CD4-positive, alpha-beta memory T cell (primary cell): ENCODE results near the gene CCL2. TPM values are rescaled to one million over a fixed set of nuclear protein-coding genes. Genes with fewer than 3 reads are reported as not detected.

Experiments
- CTCF ChIA-PET: fragments of 350-600 bp; sonication (Branson Sonifier 250); formaldehyde crosslinking; loops from one replicate; lab custom pipeline; 2021; ENCODE audit warnings: inconsistent platforms; ENCODE audit not compliant: partially characterized antibody; lab: Charles Lee
- POLR2A ChIA-PET: fragments of 350-600 bp; sonication (Branson Sonifier 250); formaldehyde crosslinking; loops from one replicate; lab custom pipeline; 2021; ENCODE audit not compliant: partially characterized antibody; lab: Charles Lee
- DNase-seq, 5 donors: peaks; one replicate each; pipeline versions ENCODE4 v3.0.0 to v3.0.0-alpha.2; 2020 to 2022; ENCODE audit warnings: mixed read lengths in 1 of 5
- H3K27ac ChIP-seq: one replicate; pipeline ENCODE4 v1.7.0; 2013; ENCODE audit warnings: low read depth, low read length
- H3K27me3 ChIP-seq: 2 replicates; pipeline ENCODE4 v1.7.0; 2013; ENCODE audit warnings: mild to moderate bottlenecking, low read length, moderate library complexity; ENCODE audit not compliant: insufficient read depth
- H3K36me3 ChIP-seq: 2 replicates; pipeline ENCODE4 v1.7.0; 2013; ENCODE audit warnings: mild to moderate bottlenecking, low read length, moderate library complexity; ENCODE audit not compliant: insufficient read depth
- H3K4me1 ChIP-seq: 2 replicates; pipeline ENCODE4 v1.7.0; 2013; ENCODE audit warnings: mild to moderate bottlenecking, low read length, moderate library complexity; ENCODE audit not compliant: insufficient read depth
- H3K4me3 ChIP-seq, 2 donors: one replicate each; pipeline ENCODE4 v1.7.0; 2013; ENCODE audit warnings: low read length in 2 of 2, mild to moderate bottlenecking in 1 of 2
- H3K9me3 ChIP-seq, 2 donors: one replicate each; pipeline ENCODE4 v1.7.0; 2013; ENCODE audit warnings: low read length in 2 of 2, control low read depth in 1 of 2; ENCODE audit not compliant: control insufficient read depth in 1 of 2
- H3K27ac Mint-ChIP-seq, 7 donors: one replicate each; pipeline ENCODE4 v1.8.0; 2020 to 2021; ENCODE audit warnings: mixed read lengths in 7 of 7, mild to moderate bottlenecking in 6 of 7, inconsistent platforms in 3 of 7, moderate library complexity in 3 of 7
- H3K27me3 Mint-ChIP-seq, 2 donors: one replicate each; pipeline ENCODE4 v1.8.0; 2020 to 2021; ENCODE audit warnings: mixed read lengths in 2 of 2
- H3K36me3 Mint-ChIP-seq, 2 donors: one replicate each; pipeline ENCODE4 v1.8.0; 2020 to 2021; ENCODE audit warnings: mixed read lengths in 2 of 2, inconsistent platforms in 1 of 2, mild to moderate bottlenecking in 1 of 2
- H3K4me1 Mint-ChIP-seq, 4 donors: one replicate each; pipeline ENCODE4 v1.8.0; 2020 to 2021; ENCODE audit warnings: mixed read lengths in 4 of 4, mild to moderate bottlenecking in 1 of 4
- H3K4me3 Mint-ChIP-seq, 8 donors: one replicate each; pipeline ENCODE4 v1.8.0; 2020 to 2021; ENCODE audit warnings: mixed read lengths in 8 of 8, mild to moderate bottlenecking in 7 of 8, moderate library complexity in 6 of 8, inconsistent platforms in 3 of 8
- H3K9me3 Mint-ChIP-seq, 8 donors: one replicate each; pipeline ENCODE4 v1.8.0; 2020 to 2021; ENCODE audit warnings: mixed read lengths in 8 of 8, mild to moderate bottlenecking in 5 of 8, inconsistent platforms in 3 of 8, moderate library complexity in 1 of 8
- intact Hi-C: fragments of 100-400 bp; cut with micrococcal nuclease; formaldehyde crosslinking; loops from one replicate; pipeline ENCODE4 v1.15.1; 2023
- polyA plus RNA-seq, 2 donors: library from polyadenylated mRNA; unstranded; fragments of 300-500 nt; fragmentation: Illumina TruSeq; gene quantifications; one replicate each; pipeline ENCODE4 v1.2.3, GENCODE V29; 2021
- total RNA-seq, 2 experiments: library from RNA; stranded (reverse); gene quantifications; one replicate each; pipeline ENCODE4 v1.2.3, GENCODE V29; 2021

The CCL2 gene
- total and polyA plus RNA-seq, 4 experiments from 2014 or later = 16.7 to 20.7 TPM; not detected in 2

GRCh38 chr17:34227707-34228106 lies 27.4 kb upstream of the CCL2 start:
- Mint-ChIP-seq H3K36me3 (peaks cover 0 to 10% of the 10 kb centered on the region in 2 donors), H3K9me3 (peaks cover 0 to 27% (median 21%) of the 10 kb centered on the region in 8 donors), H3K27ac (no peak overlapping the region), H3K4me3 (no peak overlapping the region), H3K27me3 (peaks cover 29 to 36% of the 10 kb centered on the region in 2 donors), H3K4me1 (no peaks in the 10 kb centered on the region)
- intact Hi-C loops = no loop called here
- Histone ChIP-seq H3K9me3 (no peaks in the 10 kb centered on the region), H3K27me3 (no peaks in the 10 kb centered on the region), H3K27ac (no peak overlapping the region), H3K4me3 (no peak overlapping the region), H3K4me1 (no peaks in the 10 kb centered on the region), H3K36me3 (no peaks in the 10 kb centered on the region)
- ChIA-PET CTCF (no interaction called here), POLR2A (no interaction called here)
- no peak for DNase-seq

- Histone ChIP-seq H3K27ac (no peak overlapping the region), H3K9me3 (no peaks in the 10 kb centered on the region), H3K4me1 (no peaks in the 10 kb centered on the region), H3K4me3 (no peak overlapping the region), H3K36me3 (no peaks in the 10 kb centered on the region), H3K27me3 (no peaks in the 10 kb centered on the region)
- intact Hi-C loops = no loop called here
- Mint-ChIP-seq H3K27me3 (peaks cover 26 to 36% of the 10 kb centered on the region in 2 donors), H3K9me3 (peaks cover 0 to 27% (median 21%) of the 10 kb centered on the region in 8 donors), H3K27ac (no peak overlapping the region), H3K36me3 (peaks cover 0 to 10% of the 10 kb centered on the region in 2 donors), H3K4me3 (no peak overlapping the region), H3K4me1 (no peaks in the 10 kb centered on the region)
- POLR2A ChIA-PET = no interaction called here
- no peak for DNase-seq
- CTCF ChIA-PET = no interaction called here
These were observed 26.3 kb upstream of the CCL2 start for GRCh38 chr17:34228781-34229180.

GRCh38 chr17:34230342-34230741 lies 24.7 kb upstream of the CCL2 start:
- H3K27me3 ChIP-seq = no peaks in the 10 kb centered on the region
- Mint-ChIP-seq H3K27me3 (peaks cover 25 to 35% of the 10 kb centered on the region in 2 donors), H3K4me1 (no peaks in the 10 kb centered on the region), H3K4me3 (no peak overlapping the region), H3K9me3 (peaks cover 0 to 27% (median 21%) of the 10 kb centered on the region in 8 donors), H3K27ac (no peak overlapping the region), H3K36me3 (peaks cover 0 to 10% of the 10 kb centered on the region in 2 donors)
- DNase-seq = no peak
- ChIA-PET CTCF (no interaction called here), POLR2A (no interaction called here)
- intact Hi-C loops = no loop called here
- no peaks in the 10 kb centered on the region for H3K4me1 ChIP-seq
- H3K36me3 ChIP-seq = no peaks in the 10 kb centered on the region
- no peak overlapping the region for H3K27ac ChIP-seq
- H3K4me3 ChIP-seq = no peak overlapping the region
- H3K9me3 ChIP-seq = no peaks in the 10 kb centered on the region

- intact Hi-C loops = no loop called here
- no peak for DNase-seq
- H3K27ac ChIP-seq = no peak overlapping the region
- H3K36me3 Mint-ChIP-seq = peaks cover 0 to 8% of the 10 kb centered on the region in 2 donors
- H3K27ac Mint-ChIP-seq = no peak overlapping the region
- H3K4me3 Mint-ChIP-seq = no peak overlapping the region
- H3K36me3 ChIP-seq = no peaks in the 10 kb centered on the region
- H3K4me1 ChIP-seq = no peaks in the 10 kb centered on the region
- ChIA-PET POLR2A (no interaction called here), CTCF (no interaction called here)
- peaks cover 11 to 21% of the 10 kb centered on the region in 2 donors for H3K27me3 Mint-ChIP-seq
- H3K4me1 Mint-ChIP-seq = no peaks in the 10 kb centered on the region
- no peaks in the 10 kb centered on the region for H3K27me3 ChIP-seq
- H3K9me3 Mint-ChIP-seq = peaks cover 0 to 18% (median 12%) of the 10 kb centered on the region in 8 donors
- no peaks in the 10 kb centered on the region for H3K9me3 ChIP-seq
- no peak overlapping the region for H3K4me3 ChIP-seq
These were observed 20.5 kb upstream of the CCL2 start for GRCh38 chr17:34234616-34235015.

- Histone ChIP-seq H3K4me1 (no peaks in the 10 kb centered on the region), H3K4me3 (no peak overlapping the region), H3K27ac (no peak overlapping the region), H3K9me3 (no peaks in the 10 kb centered on the region), H3K36me3 (no peaks in the 10 kb centered on the region), H3K27me3 (no peaks in the 10 kb centered on the region)
- peak overlapping the region in 1 of 7 donors; percentile 1 for H3K27ac Mint-ChIP-seq
- H3K4me1 Mint-ChIP-seq = no peaks in the 10 kb centered on the region
- no peak for DNase-seq
- peaks cover 0 to 7% of the 10 kb centered on the region in 2 donors for H3K36me3 Mint-ChIP-seq
- H3K9me3 Mint-ChIP-seq = peaks cover 0 to 11% (median 4%) of the 10 kb centered on the region in 8 donors
- intact Hi-C loops = no loop called here
- ChIA-PET POLR2A (no interaction called here), CTCF (no interaction called here)
- no peak overlapping the region for H3K4me3 Mint-ChIP-seq
- H3K27me3 Mint-ChIP-seq = peaks cover 12 to 25% of the 10 kb centered on the region in 2 donors
These were observed 19.6 kb upstream of the CCL2 start for GRCh38 chr17:34235389-34236028.

GRCh38 chr17:34236281-34236892 lies 18.7 kb upstream of the CCL2 start:
- no peaks in the 10 kb centered on the region for H3K36me3 ChIP-seq
- DNase-seq = no peak
- H3K27me3 Mint-ChIP-seq = peaks cover 5 to 17% of the 10 kb centered on the region in 2 donors
- no peaks in the 10 kb centered on the region for H3K36me3 Mint-ChIP-seq
- no peaks in the 10 kb centered on the region for H3K27me3 ChIP-seq
- H3K4me3 Mint-ChIP-seq = no peak overlapping the region
- POLR2A ChIA-PET = no interaction called here
- CTCF ChIA-PET = no interaction called here
- no peaks in the 10 kb centered on the region for H3K4me1 ChIP-seq
- H3K9me3 ChIP-seq = no peaks in the 10 kb centered on the region
- no peaks in the 10 kb centered on the region for H3K4me1 Mint-ChIP-seq
- H3K27ac ChIP-seq = no peak overlapping the region
- no peak overlapping the region for H3K4me3 ChIP-seq
- peaks cover 0 to 2% (median 0%) of the 10 kb centered on the region in 8 donors for H3K9me3 Mint-ChIP-seq
- no peak overlapping the region for H3K27ac Mint-ChIP-seq
- intact Hi-C loops = no loop called here

- peaks cover 6 to 16% of the 10 kb centered on the region in 2 donors for H3K27me3 Mint-ChIP-seq
- intact Hi-C loops = no loop called here
- H3K36me3 Mint-ChIP-seq = no peaks in the 10 kb centered on the region
- H3K9me3 Mint-ChIP-seq = no peaks in the 10 kb centered on the region
- DNase-seq = no peak
- Histone ChIP-seq H3K4me3 (no peak overlapping the region), H3K27me3 (no peaks in the 10 kb centered on the region), H3K36me3 (no peaks in the 10 kb centered on the region), H3K4me1 (no peaks in the 10 kb centered on the region), H3K9me3 (no peaks in the 10 kb centered on the region), H3K27ac (no peak overlapping the region)
- H3K4me1 Mint-ChIP-seq = no peaks in the 10 kb centered on the region
- ChIA-PET POLR2A (no interaction called here), CTCF (no interaction called here)
- H3K4me3 Mint-ChIP-seq = no peak overlapping the region
- no peak overlapping the region for H3K27ac Mint-ChIP-seq
These were observed 17.6 kb upstream of the CCL2 start for GRCh38 chr17:34237458-34237857.
